NCI-H2227 (cell line): ENCODE measurements around the gene APLP2.
"Not testable (repeated sequence)": the region's sequence is repeated elsewhere in the genome, so short reads cannot be mapped to it uniquely, and the experiment has no call there.

Experiments
- DNase-seq: peaks from one replicate; lab custom pipeline; 2025; ENCODE audit not compliant: unreplicated experiment; lab: John Stamatoyannopoulos, UW

The APLP2 gene

DNA sequence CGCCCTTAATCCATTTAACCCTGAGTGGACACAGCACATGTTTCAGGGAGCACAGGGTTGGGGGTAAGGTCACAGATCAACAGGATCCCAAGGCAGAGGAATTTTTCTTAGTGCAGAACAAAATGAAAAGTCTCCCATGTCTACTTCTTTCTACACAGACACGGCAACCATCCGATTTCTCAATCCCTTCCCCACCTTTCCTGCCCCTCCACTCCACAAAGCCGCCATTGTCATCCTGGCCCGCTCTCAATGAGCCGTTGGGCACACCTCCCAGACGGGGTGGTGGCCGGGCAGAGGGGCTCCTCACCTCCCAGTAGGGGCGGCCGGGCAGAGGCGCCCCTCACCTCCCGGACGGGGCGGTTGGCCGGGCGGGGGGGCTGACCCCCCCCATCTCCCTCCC is 20.8 kb downstream of the APLP2 start:
- not testable (repeated sequence) for DNase-seq

DNA sequence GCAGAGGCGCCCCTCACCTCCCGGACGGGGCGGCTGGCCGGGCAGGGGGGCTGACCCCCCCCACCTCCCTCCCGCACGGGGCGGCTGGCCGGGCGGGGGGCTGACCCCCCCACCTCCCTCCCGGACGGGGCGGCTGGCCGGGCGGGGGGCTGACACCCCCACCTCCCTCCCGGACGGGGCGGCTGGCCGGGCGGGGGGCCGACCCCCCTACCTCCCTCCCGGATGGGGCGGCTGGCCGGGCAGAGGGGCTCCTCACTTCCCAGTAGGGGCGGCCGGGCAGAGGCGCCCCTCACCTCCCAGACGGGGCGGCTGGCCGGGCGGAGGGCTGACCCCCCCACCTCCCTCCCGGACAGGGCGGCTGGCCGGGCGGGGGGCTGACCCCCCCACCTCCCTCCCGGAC is 21.5 kb downstream of the APLP2 start:
- not testable (repeated sequence) for DNase-seq

DNA sequence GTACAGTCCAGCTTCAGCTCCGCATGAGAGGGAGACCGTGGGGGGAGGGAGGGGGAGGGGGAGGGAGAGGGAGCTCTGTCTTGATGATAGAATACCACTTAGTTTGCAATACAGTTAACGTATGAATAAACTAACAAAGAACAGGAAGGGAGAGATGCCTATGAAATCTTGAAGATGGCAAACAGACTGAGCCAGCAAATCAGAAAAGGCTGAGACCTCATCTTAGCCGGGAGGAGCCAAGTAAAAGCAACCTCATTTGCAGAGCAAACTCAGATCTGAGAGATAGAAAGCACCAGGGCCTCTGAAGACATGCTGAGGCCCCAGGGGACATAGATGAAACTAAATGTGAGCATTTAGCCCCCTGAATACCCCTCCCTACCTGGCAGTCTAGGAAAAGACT is 23.0 kb downstream of the APLP2 start:
- DNase-seq, result no peak

DNA sequence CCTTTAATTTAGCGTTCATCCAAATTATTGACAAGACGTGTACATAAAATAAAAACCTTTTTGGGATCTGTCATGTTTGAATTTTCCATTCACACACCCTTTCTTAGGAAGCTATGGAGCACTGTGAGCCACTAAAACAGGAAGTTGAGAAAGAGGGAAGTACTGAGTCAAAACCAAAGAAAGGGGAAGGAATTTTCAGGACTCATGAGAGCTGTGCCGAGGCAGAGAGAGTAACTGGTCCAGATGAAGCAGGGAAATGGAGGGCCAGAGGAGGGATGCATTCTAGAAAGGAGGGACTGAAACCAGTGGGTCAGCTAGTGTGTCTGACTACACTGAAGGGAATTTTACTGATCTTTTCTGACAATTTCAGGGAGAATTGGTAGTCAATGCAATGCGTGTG is 24.9 kb downstream of the APLP2 start:
- no peak for DNase-seq

DNA sequence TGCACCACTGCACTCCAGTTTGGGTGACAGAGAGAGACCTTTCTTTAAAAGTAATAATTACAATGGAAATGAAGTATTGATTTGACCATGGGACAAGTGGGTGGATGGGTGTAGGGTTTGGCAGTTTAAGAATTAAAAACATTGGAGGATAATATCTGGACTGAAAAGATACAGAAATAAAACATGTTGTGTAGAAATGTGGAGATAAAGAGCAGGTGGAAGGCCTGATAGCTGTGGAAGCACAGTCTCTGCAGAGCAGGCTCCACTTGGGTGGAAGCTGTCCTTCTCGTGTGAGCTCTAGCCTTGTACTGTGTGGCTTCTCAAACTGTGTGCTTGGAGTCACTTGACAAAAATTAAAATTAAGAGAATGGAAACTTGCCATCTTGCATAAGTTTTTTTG is 25.6 kb downstream of the APLP2 start:
- DNase-seq, result no peak

DNA sequence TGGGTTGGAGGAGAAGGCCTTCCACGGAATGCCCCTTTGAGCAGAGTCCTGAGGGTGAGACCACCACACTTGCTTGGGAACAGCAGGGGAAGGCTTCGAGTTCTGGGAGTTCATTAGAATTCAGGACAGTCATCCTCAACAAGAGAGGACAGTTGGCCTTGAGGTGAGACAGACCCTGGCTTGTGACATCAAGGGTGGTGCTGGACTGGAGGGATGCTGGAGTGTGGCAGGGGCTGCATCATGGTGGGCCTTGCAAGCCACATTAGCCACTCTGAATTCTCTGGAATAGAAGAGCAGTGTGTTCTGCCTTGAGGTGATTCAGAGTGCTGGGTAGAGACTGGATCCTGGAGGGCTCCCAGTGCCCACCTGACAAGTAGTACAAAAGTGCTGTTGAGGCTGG is 26.3 kb downstream of the APLP2 start:
- DNase-seq, result no peak

DNA sequence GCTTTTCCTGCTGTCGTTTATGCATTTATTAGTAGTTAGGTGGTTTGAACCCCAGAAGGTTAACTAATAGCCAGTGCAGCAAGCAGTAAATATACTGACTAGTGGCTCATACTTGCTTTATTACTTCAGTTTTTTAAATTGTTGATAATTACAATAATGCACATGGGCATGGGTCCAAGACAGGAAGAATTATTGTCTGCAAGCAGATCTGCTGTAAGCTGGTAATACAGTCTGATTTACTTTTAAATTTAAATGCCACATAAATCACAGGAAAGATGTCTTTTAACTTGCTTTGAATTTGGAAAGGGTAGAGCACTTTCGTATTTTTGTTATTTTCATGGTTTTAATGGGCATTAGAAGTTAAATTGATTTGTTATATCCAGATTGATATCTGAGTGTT is 27.1 kb downstream of the APLP2 start:
- peak; percentile 27 for DNase-seq

DNA sequence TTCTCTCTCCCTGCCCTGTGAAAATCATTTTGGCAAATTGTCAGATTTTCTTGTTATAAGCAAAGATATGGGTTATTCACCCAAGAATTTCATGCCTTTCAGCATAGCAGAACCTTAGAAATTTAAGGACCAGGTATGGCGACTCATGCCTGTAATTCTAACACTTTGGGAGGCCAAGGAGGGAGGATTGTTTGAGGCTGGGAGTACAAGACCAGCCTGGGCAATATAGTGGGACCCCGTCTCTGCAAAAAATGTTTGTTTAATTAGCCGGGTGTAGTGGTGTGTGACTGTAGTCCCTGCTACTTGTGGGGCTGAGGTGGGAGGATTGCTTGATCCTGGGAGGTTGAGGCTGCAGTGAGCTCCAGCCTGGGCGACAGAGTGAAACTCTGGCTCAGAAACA is 27.6 kb downstream of the APLP2 start:
- DNase-seq, result no peak

DNA sequence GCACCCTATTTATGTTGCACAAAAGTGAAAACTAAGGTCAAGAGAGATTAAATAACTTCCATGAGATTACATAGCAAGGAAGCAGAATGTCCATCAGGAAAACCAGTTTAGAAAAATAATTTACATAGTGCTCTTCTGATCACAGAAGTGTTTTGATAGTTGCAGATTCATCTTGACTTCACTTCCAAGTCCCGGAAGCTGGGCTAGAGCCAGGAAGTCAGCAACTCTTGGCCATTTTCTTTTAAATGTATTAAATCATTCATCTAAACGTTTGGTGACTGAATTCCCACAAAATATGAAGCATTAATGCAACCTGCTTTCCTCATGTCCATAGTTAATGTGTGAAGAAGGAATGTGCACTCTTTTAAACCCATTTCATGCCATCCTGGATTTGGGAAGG is 29.7 kb downstream of the APLP2 start:
- no peak for DNase-seq

DNA sequence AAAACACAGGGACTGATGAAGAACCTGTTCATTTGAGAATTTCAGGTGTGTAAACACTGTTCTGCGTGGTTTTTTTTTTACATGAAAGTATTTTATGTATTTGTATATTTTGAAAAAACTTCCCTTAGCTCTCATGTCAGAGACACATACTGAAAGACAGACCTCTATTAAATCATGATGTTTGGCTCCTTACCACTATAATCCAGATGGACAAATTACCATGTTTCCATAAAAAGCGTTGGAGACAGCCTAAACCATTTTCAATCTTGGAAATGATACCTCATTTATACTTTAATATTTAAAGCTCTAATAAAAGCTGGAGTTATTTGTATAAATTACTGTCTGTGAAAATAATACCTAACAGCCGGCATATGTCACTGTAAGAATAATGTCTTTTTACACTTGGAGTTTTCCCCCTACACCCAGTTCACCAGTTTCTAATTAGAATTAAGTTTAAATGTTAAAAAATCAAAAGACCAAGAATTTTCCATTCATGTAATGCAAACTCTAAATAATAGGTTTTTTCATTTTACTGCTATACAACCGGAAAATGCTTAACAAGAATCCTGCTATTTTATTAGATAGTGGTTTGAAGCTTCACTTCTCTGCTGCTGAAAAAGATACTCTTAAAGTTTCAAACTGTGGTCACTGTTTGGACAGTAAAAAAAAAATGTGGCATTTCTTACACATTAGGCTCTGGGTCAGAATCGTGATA is 30.8 kb downstream of the APLP2 start:
- no peak for DNase-seq

DNA sequence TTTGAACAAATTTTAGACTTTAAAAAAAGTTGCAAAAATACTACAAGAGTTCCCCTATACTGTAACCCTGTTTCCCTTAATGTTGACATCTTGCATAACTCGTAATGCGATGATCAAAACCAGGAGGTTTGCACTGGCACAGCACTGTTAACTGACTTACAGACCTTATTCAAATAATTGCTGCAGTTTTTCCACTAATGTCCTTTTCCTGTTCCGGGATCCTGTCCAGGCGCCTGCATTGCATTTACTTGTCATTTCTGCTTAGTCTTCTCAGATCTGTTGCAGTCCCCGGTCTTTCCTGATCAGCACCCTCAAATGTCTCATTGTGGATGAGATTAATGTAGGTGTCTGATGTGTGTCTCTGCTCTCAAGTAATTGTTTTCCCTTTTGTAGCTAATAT is 32.0 kb downstream of the APLP2 start:
- DNase-seq, result no peak

DNA sequence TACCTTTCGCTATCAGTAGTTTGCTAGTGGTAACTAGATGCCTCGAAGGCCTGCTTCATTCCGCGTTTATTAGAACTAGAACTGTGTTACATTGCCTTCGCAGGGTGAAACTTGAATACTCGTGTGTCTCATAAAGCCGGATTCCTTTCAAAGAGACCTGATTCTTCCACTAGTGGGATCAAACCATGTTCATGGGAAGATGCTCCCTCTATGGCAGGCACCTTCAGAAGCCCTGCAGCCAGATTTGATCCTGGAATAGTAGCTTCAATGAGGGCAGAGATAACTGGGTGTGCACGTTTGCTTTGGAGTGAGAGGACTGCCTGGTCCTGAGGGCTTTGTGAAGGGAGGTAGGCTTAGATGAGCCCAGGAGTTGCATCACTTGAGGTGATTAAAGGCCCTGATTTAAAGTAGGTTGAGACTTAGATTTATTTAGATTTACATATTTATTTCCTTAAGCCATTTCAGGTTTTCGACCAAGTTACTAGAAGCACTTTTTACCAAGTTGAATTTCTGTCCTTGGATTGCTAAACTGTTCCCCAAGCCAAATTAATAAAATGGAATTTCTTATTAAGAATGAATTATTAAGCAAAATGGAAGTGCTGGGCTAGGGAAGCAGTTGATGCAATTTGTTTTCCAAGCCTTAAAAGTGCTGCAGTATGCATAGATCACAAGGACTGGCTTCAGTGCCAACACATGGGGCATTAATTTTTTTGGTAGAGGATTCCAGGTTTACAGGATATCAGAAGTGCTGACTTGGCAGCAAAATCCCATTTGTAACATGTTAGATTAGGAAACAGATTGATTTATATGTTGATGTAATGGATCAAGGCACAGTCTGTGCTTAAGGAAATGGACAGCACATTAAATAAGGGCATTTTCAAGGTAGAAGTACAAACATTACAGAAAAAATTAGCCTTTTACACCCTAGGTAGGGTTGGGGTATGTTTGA is 32.9 kb downstream of the APLP2 start:
- no peak for DNase-seq

DNA sequence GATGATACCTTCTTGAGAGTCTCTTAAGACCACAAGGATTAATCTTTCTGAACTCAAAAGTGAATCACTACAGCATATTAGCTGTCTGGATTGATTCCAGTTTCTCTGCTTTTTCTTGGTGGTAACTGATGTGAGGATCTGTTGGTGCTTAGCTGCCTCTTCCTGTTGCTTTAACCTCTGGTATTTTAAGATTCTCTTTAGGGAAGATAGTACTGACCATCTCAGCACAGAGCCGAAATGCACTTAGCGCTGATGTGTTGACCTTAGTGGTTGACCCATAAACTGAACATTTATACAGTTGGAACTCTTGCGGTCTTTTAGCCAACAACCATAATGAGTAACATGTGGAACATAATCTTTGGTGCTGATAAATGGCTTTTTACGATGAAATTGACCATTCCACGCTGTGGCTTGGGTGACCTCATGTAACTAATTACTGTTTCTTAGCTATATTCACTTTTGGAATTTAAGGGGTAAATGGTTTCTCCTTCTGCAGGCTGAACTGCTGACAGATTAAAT is 33.7 kb downstream of the APLP2 start:
- peak; percentile 8 for DNase-seq

DNA sequence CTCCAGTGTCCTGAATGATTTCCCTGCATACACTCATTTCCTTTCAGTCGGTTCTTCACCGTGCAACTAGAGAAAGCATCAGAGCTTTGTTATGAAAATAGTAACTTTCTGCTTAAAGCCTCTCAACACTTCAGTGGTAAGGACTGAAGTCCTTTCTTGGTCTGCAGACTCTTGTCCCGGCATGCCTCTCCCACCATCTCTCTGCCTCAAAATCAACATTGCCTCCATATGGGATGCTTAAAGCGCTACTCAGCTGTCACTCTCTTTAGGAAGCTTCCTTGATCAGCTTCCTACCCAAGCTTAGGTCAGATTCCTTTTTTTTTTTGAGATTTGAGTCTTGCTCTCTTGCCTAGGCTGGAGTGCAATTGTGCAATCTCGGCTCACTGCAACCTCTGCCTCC is 36.7 kb downstream of the APLP2 start:
- no peak for DNase-seq

DNA sequence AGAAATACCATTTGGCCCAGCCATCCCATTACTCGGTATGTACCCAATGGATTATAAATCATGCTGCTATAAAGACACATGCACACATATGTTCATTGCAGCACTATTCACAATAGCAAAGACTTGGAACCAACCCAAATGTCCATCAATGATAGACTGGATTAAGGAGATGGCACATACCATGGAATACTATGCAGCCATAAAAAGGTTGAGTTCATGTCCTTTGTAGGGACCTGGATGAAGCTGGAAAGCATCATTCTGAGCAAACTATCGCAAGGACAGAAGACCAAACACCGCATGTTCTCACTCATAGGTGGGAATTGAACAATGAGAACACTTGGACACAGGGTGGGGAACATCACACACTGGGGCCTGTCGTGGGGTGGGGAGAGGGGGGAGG is 39.0 kb downstream of the APLP2 start:
- not testable (repeated sequence) for DNase-seq

DNA sequence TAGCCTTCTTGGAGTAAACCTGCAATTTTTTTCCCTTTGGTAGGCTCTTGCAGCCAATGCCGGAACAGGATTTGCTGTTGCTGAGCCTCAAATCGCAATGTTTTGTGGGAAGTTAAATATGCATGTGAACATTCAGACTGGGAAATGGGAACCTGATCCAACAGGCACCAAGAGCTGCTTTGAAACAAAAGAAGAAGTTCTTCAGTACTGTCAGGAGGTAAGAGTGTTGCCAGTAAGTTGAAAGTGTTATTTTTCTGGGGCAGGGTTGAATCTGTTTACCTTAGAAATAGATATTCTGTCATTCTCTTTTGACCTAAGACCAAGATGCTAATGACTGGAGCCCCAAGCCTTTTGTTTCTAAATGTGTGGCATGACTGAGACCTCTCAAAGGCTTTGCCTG is 39.7 kb downstream of the APLP2 start:
- no peak for DNase-seq

DNA sequence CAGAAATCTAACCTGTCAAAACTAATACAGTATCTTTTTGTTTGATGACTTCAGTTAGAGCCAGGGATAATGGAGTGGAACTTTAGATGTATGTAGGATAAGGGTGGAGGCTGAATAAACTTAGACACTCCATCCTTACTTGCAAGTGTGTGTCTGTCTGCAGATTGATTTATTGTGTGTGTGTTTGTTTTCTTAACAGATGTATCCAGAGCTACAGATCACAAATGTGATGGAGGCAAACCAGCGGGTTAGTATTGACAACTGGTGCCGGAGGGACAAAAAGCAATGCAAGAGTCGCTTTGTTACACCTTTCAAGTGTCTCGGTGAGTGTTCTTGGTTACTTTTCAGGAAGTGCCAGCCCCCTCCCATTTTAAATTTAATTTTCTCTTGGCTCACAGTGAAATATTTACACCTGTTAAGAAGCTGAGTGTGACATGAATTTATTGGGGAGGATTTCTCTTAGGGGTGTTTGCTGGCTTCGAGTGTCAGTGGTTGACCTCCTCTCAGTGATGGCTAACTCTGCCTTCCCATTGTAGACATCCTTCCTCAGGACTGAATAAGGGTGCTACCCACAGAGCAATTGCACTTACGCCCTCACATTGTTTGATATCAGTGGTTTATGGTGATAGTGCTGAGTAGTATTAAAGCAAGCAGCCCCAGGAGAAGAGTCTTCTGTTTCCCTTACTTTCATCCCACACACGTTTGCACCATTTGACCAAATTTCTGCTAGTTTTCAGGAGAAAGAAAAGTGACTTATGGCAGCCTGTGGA is 40.8 kb downstream of the APLP2 start:
- no peak for DNase-seq

DNA sequence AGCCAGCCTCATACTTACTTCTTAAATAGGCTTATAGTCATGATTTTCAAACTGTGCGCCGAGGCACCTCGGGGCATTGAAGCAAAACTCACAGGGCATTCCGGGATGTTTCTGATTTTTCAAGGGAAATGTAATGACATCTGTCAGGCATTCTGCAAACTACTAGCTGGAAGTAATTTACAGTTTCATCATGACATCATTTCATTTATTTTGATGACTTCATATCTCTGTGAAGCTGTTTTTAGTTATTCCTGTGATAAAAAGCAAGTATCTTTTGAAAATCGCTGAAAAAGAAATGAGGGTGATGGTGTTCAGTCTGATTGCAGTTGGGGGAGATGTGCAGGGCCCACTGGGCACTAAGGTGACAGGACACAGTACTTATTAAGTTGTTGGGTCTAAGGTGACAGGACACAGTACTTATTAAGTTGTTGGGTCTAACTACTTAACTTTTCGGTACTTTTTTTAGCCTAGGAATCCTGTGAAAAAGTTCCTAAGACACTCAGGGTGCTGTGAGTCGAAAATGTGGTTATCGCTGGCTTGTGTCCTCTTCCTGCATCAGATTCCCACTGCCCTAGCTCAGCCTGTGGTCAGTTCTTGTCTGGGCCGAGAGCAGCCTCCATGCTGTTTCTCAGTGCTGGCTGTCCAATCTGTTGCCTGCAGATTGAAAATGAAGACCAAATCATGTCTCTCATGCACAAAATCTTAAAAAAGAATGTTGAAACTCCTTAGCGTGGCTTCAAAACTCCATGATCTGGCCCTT is 42.6 kb downstream of the APLP2 start:
- no peak for DNase-seq

DNA sequence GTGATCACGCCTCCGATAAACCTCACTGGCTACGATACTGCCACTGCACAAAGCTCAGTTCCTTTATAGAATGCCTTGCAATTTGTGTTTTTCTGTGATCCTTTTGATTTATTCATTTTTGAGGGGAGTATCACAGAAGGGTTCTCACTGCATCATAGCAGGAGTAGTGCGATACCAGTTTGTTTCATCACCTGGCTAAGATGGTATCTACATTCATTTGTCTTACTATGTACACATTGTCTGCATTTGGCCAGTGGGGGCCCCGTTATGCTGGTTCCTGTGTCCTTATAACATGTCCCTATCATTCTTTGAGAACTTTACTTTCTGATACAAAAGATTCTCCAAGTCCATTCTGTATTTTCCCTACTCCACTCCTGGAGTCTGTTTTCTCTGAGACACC is 44.6 kb downstream of the APLP2 start:
- no peak for DNase-seq

DNA sequence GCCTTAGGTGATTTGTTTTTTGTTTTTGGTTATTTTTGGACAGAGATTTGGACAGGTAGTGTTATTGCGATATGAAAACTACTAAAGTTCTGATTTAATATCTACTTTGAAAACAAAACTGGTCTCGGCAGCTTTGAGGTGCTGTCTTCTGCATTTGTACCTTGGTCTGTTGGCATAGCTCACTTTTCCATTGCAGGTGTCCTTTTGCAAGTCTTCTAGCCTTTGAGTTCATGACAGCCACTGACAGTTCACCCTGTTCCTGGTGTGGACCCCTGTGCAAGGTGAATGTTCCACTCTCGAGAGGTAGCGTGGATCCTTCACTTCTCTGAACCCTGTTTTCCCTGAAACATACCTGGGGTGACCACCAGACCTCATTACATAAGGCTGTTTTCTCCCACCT is 45.0 kb downstream of the APLP2 start:
- no peak for DNase-seq

DNA sequence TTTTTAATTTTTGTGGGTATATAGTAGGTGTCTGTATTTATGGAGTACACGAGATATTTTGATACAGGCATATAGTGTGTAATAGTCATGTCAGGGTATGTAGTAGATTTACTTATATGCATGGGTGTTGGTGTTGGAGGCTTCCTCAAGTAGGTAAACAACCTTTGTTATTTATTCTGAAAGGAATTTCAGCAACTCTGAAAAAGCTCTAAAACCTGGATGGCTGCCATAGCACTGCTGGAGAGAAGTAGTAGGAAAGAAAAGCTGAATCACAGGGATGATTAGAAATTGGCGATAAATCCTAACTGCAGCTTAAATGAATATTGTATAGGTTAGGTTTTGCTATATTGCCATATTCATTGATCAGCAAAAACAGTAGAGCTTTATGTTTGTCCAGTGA is 45.5 kb downstream of the APLP2 start:
- DNase-seq, result no peak
